HepG2 (cell line): Measurements from ENCODE around the gene HELZ2. TPM values are rescaled to one million over a fixed set of nuclear protein-coding genes. Genes with fewer than 3 reads are reported as not detected.
A peak's percentile ranks its signal among the peaks of the same experiment; 100 is the strongest.

ENCODE experiments used
- ARID4A ChIP-seq: sonication (generic); formaldehyde crosslinking; IDR thresholded peaks from 2 replicates; pipeline ENCODE4 v1.5.0; 2020; ENCODE audit warnings: mild to moderate bottlenecking, missing genetic modification reagents, borderline replicate concordance
- ATF2 ChIP-seq: sonication (generic); formaldehyde crosslinking; IDR thresholded peaks from 2 replicates; pipeline ENCODE4 v1.4.0; 2020; ENCODE audit warnings: missing genetic modification reagents
- ETV5 ChIP-seq: IDR thresholded peaks from 2 replicates; pipeline ENCODE4 v1.6.1; 2018; ENCODE audit warnings: missing biosample characterization, missing genetic modification reagents, inconsistent platforms, borderline replicate concordance
- FLYWCH1 ChIP-seq: sonication (generic); formaldehyde crosslinking; IDR thresholded peaks from 2 replicates; pipeline ENCODE4 v1.8.1; 2023; ENCODE audit warnings: mild to moderate bottlenecking, missing genetic modification reagents
- IRF1 ChIP-seq: sonication (generic); formaldehyde crosslinking; IDR thresholded peaks from 2 replicates; pipeline ENCODE4 v1.4.0; 2020; ENCODE audit warnings: low read depth, mild to moderate bottlenecking, missing genetic modification reagents
- ZNF263 ChIP-seq: sonication (generic); formaldehyde crosslinking; IDR thresholded peaks from 2 replicates; pipeline ENCODE4 v1.4.0; 2020; ENCODE audit warnings: missing genetic modification reagents
- ZNF513 ChIP-seq: sonication (generic); formaldehyde crosslinking; conservative IDR thresholded peaks from 2 replicates; pipeline ENCODE4 v1.5.0; 2020; ENCODE audit warnings: missing genetic modification reagents
- ZNF557 ChIP-seq: sonication (generic); formaldehyde crosslinking; IDR thresholded peaks from 2 replicates; pipeline ENCODE4 v1.4.0; 2020; ENCODE audit warnings: missing genetic modification reagents
- ZNF704 ChIP-seq: sonication (generic); formaldehyde crosslinking; IDR thresholded peaks from 2 replicates; pipeline ENCODE4 v1.8.1; 2023; ENCODE audit warnings: mild to moderate bottlenecking, inconsistent platforms, moderate library complexity, missing genetic modification reagents, borderline replicate concordance
- polyA plus RNA-seq, 8 experiments: library from polyadenylated mRNA; depleted of rRNA in 3 of 8; stranded (reverse) in 7 of 8; unstranded in 1 of 8; fragments of >200 nt; fragmentation: Illumina TruSeq in 4 of 8; extraction: Trizol in 4 of 8; gene quantifications; 2 replicates each; pipeline versions ENCODE4 v1.2.1 to v1.2.3, GENCODE V29; 2011 to 2016; ENCODE audit warnings: low read depth in 4 of 8, missing spikeins in 1 of 8, mixed read lengths in 1 of 8; ENCODE audit not compliant: insufficient read depth in 1 of 8
- total RNA-seq, 5 experiments: library from RNA; depleted of rRNA; stranded (reverse); fragments of >200 nt; fragmentation: Illumina TruSeq; extraction: Trizol; gene quantifications; 2 replicates each; pipeline ENCODE4 v1.2.3, GENCODE V29; 2016; ENCODE audit warnings: low read depth in 1 of 5
- TF ChIP-seq, protein P1 (sequence below): sonication (generic); formaldehyde crosslinking; IDR thresholded peaks from 2 replicates; pipeline ENCODE4 v1.9.0; 2022; ENCODE audit warnings: missing genetic modification reagents, mild to moderate bottlenecking, borderline replicate concordance
- TF ChIP-seq, protein P2 (sequence below): sonication (generic); formaldehyde crosslinking; IDR thresholded peaks from 2 replicates; pipeline ENCODE4 v1.8.0; 2023; ENCODE audit warnings: mild to moderate bottlenecking, missing genetic modification reagents
- TF ChIP-seq, protein P3 (sequence below): IDR thresholded peaks from 2 replicates; pipeline ENCODE4 v1.6.1; 2012; ENCODE audit warnings: inconsistent platforms

HELZ2 gene
- total and polyA plus RNA-seq, 2 of the 13 experiments (the other 11 are each of a cell fraction or from before 2014, with no cell fraction given): 9.6 to 10.1 TPM

GRCh38 chr20:63580796-63581461 lies 6.9 kb upstream of the HELZ2 start (continued):
- TF ChIP-seq, protein P1, sequence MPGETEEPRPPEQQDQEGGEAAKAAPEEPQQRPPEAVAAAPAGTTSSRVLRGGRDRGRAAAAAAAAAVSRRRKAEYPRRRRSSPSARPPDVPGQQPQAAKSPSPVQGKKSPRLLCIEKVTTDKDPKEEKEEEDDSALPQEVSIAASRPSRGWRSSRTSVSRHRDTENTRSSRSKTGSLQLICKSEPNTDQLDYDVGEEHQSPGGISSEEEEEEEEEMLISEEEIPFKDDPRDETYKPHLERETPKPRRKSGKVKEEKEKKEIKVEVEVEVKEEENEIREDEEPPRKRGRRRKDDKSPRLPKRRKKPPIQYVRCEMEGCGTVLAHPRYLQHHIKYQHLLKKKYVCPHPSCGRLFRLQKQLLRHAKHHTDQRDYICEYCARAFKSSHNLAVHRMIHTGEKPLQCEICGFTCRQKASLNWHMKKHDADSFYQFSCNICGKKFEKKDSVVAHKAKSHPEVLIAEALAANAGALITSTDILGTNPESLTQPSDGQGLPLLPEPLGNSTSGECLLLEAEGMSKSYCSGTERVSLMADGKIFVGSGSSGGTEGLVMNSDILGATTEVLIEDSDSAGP (CRISPR knock-in tag): 0 out of 2 replicates have a peak, but pooled peaks have one; percentile 57
- no peak for TF ChIP-seq IRF1
- TF ChIP-seq ARID4A (CRISPR knock-in tag): no peak
- 0 out of 2 replicates have a peak, but pooled peaks have one; percentile 11 for TF ChIP-seq ZNF557
- no peak for TF ChIP-seq ZNF513 (CRISPR knock-in tag)
- TF ChIP-seq, protein P2, sequence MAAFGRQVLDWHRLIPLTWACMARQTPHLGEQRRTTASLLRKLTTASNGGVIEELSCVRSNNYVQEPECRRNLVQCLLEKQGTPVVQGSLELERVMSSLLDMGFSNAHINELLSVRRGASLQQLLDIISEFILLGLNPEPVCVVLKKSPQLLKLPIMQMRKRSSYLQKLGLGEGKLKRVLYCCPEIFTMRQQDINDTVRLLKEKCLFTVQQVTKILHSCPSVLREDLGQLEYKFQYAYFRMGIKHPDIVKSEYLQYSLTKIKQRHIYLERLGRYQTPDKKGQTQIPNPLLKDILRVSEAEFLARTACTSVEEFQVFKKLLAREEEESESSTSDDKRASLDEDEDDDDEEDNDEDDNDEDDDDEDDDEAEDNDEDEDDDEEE (CRISPR knock-in tag): 0 out of 2 replicates have a peak, but pooled peaks have one; percentile 47
- no peak for TF ChIP-seq FLYWCH1 (CRISPR knock-in tag)
- 0 out of 2 replicates have a peak, but pooled peaks have one; percentile 7 for TF ChIP-seq ETV5 (CRISPR knock-in tag)
- 0 out of 2 replicates have a peak, but pooled peaks have one; percentile 27 for TF ChIP-seq ZNF263 (CRISPR knock-in tag)
- TF ChIP-seq, protein P3, sequence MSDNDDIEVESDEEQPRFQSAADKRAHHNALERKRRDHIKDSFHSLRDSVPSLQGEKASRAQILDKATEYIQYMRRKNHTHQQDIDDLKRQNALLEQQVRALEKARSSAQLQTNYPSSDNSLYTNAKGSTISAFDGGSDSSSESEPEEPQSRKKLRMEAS: peak; percentile 39; the same call in 1 of the 2 replicates
- peak; percentile 54 for TF ChIP-seq ATF2 (CRISPR knock-in tag)
- no peak for TF ChIP-seq ZNF704 (CRISPR knock-in tag)
